T-helper 17 cell (primary cell): ENCODE data around the gene RTN4. TPM values are rescaled to one million over a fixed set of nuclear protein-coding genes. Genes with fewer than 3 reads are reported as not detected.
"Not testable (repeated sequence)": the region's sequence is repeated elsewhere in the genome, so short reads cannot be mapped to it uniquely, and the experiment has no call there.

Experiments used
- ATAC-seq: fragments of 150-1000 bp; cut with Tn5 transposase; 2 replicates; pipeline ENCODE4 v1.10.0; 2021; ENCODE audit warnings: mild to moderate bottlenecking, moderate library complexity
- DNase-seq, 3 donors: peaks; one replicate each; pipeline versions ENCODE4 v3.0.0 to v3.0.0-alpha.2; 2020 to 2021
- H3K9me3 ChIP-seq: one replicate; pipeline ENCODE4 v1.7.0; 2013; ENCODE audit warnings: low read length, mild to moderate bottlenecking; ENCODE audit not compliant: control insufficient read depth, poor library complexity, severe bottlenecking
- H3K27ac Mint-ChIP-seq: one replicate; pipeline ENCODE4 v1.8.0; 2022; ENCODE audit warnings: mild to moderate bottlenecking, moderate library complexity, mixed read lengths
- H3K27me3 Mint-ChIP-seq: one replicate; pipeline ENCODE4 v1.8.0; 2022; ENCODE audit warnings: mixed read lengths
- H3K36me3 Mint-ChIP-seq: one replicate; pipeline ENCODE4 v1.8.0; 2022; ENCODE audit warnings: low read depth, mixed read lengths
- H3K4me1 Mint-ChIP-seq: one replicate; pipeline ENCODE4 v1.8.0; 2022; ENCODE audit warnings: mild to moderate bottlenecking, mixed read lengths
- H3K4me3 Mint-ChIP-seq: one replicate; pipeline ENCODE4 v1.8.0; 2022; ENCODE audit warnings: mild to moderate bottlenecking, moderate library complexity, mixed read lengths
- total RNA-seq, 4 donors: library from RNA in 2 of 4; stranded (reverse) in 2 of 4; gene quantifications; one replicate each; pipeline ENCODE4 v1.2.3 and lab custom pipeline; 2022 to 2026

Gene RTN4
- 100 to 1,000 TPM in 1 of 2 donors, 10 to 100 TPM in 1; 92.7 to 114 TPM for total RNA-seq
- total RNA-seq (lab: John Stamatoyannopoulos, UW): 95.7 to 128 reads per million in 2 donors

- Mint-ChIP-seq H3K27me3 (no peaks in the 10 kb centered on the region), H3K4me1 (peaks cover 51% of the 10 kb centered on the region), H3K36me3 (peaks cover 5% of the 10 kb centered on the region), H3K4me3 (peak within 1 kb of the TSS; percentile 100), H3K27ac (peak within 1 kb of the TSS; percentile 97)
- DNase-seq (peak; percentile 95 to 98 (median 96)), ATAC-seq (peak; percentile 91)
- H3K9me3 ChIP-seq: no peaks in the 10 kb centered on the region
These were observed at the start of gene RTN4 for GRCh38 chr2:55050100-55050994. Gene RTN4 (minus strand): TSS chr2:55050451. CDS start chr2:55050300, 151 bp downstream.

DNA sequence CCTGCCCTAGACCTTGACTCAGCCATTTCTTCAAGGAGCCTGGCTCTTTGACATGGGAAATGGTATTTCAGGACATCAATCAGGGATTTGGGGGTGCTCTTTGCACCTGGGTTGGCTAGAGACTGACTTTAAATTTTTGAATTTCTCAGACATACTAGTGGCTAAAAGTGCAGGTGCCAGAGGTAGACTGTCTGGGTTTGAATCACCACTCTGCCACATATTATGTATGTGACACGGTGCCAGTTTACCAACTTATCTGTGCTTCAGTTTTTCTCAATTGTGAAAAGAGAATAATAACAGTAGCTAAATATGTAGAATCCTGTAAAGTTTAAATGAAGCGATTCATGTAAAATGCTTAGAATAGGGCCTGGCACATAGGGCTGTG is 49.2 kb upstream of the RTN4 start:
- Mint-ChIP-seq H3K27me3 (no peaks in the 10 kb centered on the region), H3K27ac (no peak overlapping the region), H3K4me3 (no peak overlapping the region), H3K36me3 (no peaks in the 10 kb centered on the region), H3K4me1 (peaks cover 2% of the 10 kb centered on the region)
- ATAC-seq (no peak), DNase-seq (no peak)
- no peaks in the 10 kb centered on the region for H3K9me3 ChIP-seq

DNA sequence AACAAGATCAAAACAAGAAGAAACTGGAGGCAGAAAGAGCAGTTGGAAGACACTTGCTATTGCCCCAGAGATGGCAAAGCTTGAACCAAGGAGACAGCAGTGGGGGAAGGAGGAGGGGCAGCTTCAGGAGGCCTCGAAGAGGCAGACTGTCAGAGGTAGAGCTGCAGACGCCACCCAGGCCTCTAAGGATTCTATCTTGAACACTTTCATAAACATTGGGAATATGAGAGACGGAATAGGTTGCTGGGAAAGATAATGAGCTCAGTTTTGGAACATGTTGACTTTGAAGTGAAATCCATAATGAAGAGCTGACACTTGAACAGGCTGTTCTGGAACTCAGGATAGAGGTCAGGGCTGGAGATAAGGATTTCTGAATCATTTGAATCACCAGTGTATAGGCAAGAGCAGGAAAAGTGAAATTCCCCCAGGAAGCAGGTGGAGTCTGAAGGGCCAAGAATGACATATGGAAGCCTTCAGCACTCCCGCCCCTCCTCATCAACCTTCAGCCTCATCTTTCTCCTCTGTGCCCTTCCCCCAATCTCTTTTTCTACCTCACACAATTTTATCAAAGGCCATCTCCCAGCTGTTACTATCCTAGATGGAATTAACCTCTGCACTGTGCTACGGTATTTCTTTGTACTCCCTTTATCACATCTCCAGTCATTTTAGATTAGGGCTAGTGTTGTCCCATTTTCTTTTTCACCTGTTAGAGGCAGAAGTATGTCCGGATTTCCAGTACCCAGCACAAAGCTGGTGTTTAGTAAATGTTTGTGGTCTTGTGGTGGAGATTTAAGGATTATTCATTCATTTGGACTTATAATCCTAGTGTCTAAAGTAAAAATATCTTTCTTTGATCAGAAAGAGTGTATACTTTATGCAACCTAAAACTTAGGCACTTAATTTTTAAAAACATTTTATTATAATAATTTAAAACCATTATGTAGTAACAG is 47.5 kb upstream of the RTN4 start:
- no peak for DNase-seq
- Mint-ChIP-seq H3K36me3 (no peaks in the 10 kb centered on the region), H3K27ac (no peak overlapping the region), H3K27me3 (no peaks in the 10 kb centered on the region), H3K4me3 (no peak overlapping the region), H3K4me1 (peaks cover 6% of the 10 kb centered on the region)
- ATAC-seq: no peak
- H3K9me3 ChIP-seq: no peaks in the 10 kb centered on the region

GRCh38 chr2:55097082-55097460 is 46.8 kb upstream of the RTN4 start:
- H3K4me1 Mint-ChIP-seq: peaks cover 6% of the 10 kb centered on the region
- no peak for ATAC-seq
- H3K9me3 ChIP-seq: no peaks in the 10 kb centered on the region
- no peaks in the 10 kb centered on the region for H3K36me3 Mint-ChIP-seq
- no peaks in the 10 kb centered on the region for H3K27me3 Mint-ChIP-seq
- no peak overlapping the region for H3K4me3 Mint-ChIP-seq
- H3K27ac Mint-ChIP-seq: no peak overlapping the region
- no peak for DNase-seq

DNA sequence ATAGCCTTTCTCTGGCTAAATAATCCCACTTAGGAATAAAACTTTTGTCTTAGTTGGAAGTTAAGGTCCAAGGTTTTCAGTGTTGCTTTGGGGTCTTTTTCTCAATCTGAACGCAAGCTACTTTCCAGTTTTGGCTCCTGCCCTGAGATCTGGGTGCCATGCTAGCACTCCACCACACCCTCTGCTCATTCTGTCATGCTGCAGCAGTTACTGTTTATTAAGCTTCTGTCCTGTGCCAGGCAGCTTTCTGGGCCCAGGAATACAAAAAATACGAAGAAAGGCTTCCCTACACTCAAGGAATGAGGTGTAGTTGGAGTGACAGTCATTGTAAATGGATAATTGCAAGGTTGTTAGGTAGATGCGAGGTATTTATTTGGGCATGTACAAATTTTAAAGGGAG is 46.3 kb upstream of the RTN4 start:
- Mint-ChIP-seq H3K4me3 (no peak overlapping the region), H3K27me3 (no peaks in the 10 kb centered on the region), H3K36me3 (no peaks in the 10 kb centered on the region), H3K27ac (no peak overlapping the region), H3K4me1 (peaks cover 6% of the 10 kb centered on the region)
- ATAC-seq (no peak), DNase-seq (no peak)
- H3K9me3 ChIP-seq: no peaks in the 10 kb centered on the region

- Mint-ChIP-seq H3K27me3 (no peaks in the 10 kb centered on the region), H3K4me3 (no peak overlapping the region), H3K36me3 (no peaks in the 10 kb centered on the region), H3K27ac (no peak overlapping the region), H3K4me1 (peaks cover 8% of the 10 kb centered on the region)
- ATAC-seq (no peak), DNase-seq (no peak)
- H3K9me3 ChIP-seq: no peaks in the 10 kb centered on the region
These were observed 43.1 kb upstream of the RTN4 start for GRCh38 chr2:55093381-55093780.

- no peak for DNase-seq
- ATAC-seq: no peak
- Mint-ChIP-seq H3K4me3 (no peak overlapping the region), H3K27me3 (no peaks in the 10 kb centered on the region), H3K36me3 (no peaks in the 10 kb centered on the region), H3K27ac (no peak overlapping the region), H3K4me1 (peaks cover 8% of the 10 kb centered on the region)
- H3K9me3 ChIP-seq: no peaks in the 10 kb centered on the region
These were observed 42.2 kb upstream of the RTN4 start for GRCh38 chr2:55092439-55092838.

DNA sequence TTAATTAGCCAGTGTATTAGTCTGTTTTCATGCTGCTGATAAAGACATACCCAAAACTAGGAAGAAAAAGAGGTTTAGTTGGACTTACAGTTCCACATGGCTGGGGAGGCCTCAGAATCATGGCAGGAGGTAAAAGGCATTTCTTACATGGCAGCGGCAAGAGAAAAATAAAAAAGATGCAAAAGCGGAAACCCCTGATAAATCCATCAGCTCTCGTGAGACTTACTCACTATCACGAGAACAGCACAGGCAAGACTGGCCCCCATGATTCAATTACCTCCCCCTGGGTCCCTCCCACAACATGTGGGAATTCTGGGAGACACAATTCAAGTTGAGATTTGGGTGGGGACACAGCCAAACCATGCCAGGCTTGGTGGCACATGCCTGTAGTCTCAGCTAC is 41.4 kb upstream of the RTN4 start:
- H3K9me3 ChIP-seq, H3K27me3 Mint-ChIP-seq, H3K4me1 Mint-ChIP-seq, ATAC-seq, H3K27ac Mint-ChIP-seq, H3K36me3 Mint-ChIP-seq, DNase-seq, H3K4me3 Mint-ChIP-seq: not testable (repeated sequence)

GRCh38 chr2:55090702-55091101 is 40.5 kb upstream of the RTN4 start:
- peaks cover 8% of the 10 kb centered on the region for H3K4me1 Mint-ChIP-seq
- no peak overlapping the region for H3K4me3 Mint-ChIP-seq
- H3K9me3 ChIP-seq: peaks cover 3% of the 10 kb centered on the region
- no peaks in the 10 kb centered on the region for H3K36me3 Mint-ChIP-seq
- no peaks in the 10 kb centered on the region for H3K27me3 Mint-ChIP-seq
- DNase-seq (no peak), ATAC-seq (no peak)
- no peak overlapping the region for H3K27ac Mint-ChIP-seq

- no peak overlapping the region for H3K4me3 Mint-ChIP-seq
- H3K27me3 Mint-ChIP-seq: no peaks in the 10 kb centered on the region
- no peak overlapping the region for H3K27ac Mint-ChIP-seq
- H3K9me3 ChIP-seq: peaks cover 3% of the 10 kb centered on the region
- no peaks in the 10 kb centered on the region for H3K36me3 Mint-ChIP-seq
- DNase-seq (no peak), ATAC-seq (no peak)
- H3K4me1 Mint-ChIP-seq: peaks cover 8% of the 10 kb centered on the region
These were observed 39.5 kb upstream of the RTN4 start for GRCh38 chr2:55089726-55090125.

- Mint-ChIP-seq H3K4me3 (peak overlapping the region; percentile 15), H3K36me3 (no peaks in the 10 kb centered on the region), H3K27me3 (no peaks in the 10 kb centered on the region), H3K4me1 (peaks cover 5% of the 10 kb centered on the region), H3K27ac (no peak overlapping the region)
- no peak for DNase-seq
- H3K9me3 ChIP-seq: peaks cover 3% of the 10 kb centered on the region
- ATAC-seq: no peak
These were observed 38.1 kb upstream of the RTN4 start for GRCh38 chr2:55088400-55088799.

GRCh38 chr2:55087936-55088335 is 37.7 kb upstream of the RTN4 start:
- Mint-ChIP-seq H3K27ac (no peak overlapping the region), H3K4me1 (peaks cover 4% of the 10 kb centered on the region), H3K4me3 (no peak overlapping the region), H3K27me3 (no peaks in the 10 kb centered on the region), H3K36me3 (no peaks in the 10 kb centered on the region)
- ATAC-seq (no peak), DNase-seq (no peak)
- H3K9me3 ChIP-seq: peaks cover 3% of the 10 kb centered on the region

DNA sequence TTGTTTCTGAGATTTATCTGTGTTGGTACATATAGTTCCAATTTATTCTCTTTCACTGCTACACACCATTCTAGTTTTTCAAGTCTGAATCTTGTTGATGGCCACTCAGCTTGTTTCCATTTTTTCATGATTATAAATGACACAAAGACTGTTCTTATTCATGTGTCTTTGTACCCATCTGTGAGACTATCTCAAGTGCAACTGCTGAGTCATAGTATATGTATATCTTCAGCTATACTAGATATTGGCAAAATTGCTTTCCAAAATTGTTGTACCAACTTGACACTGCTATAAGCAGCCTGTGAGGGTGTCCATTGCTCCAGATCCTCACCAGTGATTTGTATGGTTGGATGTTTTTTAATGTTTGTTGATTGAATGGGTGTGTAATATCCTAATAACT is 37.2 kb upstream of the RTN4 start:
- H3K27me3 Mint-ChIP-seq: no peaks in the 10 kb centered on the region
- DNase-seq: no peak

More for the DNA sequence above, 37.2 kb upstream of the RTN4 start:
- Mint-ChIP-seq H3K36me3 (no peaks in the 10 kb centered on the region), H3K4me3 (no peak overlapping the region), H3K4me1 (peaks cover 2% of the 10 kb centered on the region), H3K27ac (no peak overlapping the region)
- H3K9me3 ChIP-seq: peaks cover 3% of the 10 kb centered on the region
- no peak for ATAC-seq
